K562 (cell line): ENCODE results near the gene RNU11. TPM values are rescaled to one million over a fixed set of nuclear protein-coding genes. Genes with fewer than 3 reads are reported as not detected.

ENCODE experiments used
- ASH1L ChIP-seq: fragments of 450-650 bp; IDR thresholded peaks from 2 replicates; pipeline ENCODE4 v1.6.1; 2018; ENCODE audit warnings: borderline replicate concordance, mild to moderate bottlenecking, low read depth; ENCODE audit not compliant: partially characterized antibody
- ATF1 ChIP-seq, 2 experiments: fragments of 450-650 bp in 1 of 2; IDR thresholded peaks; 2 replicates each; pipeline ENCODE4 v1.6.1; 2016; ENCODE audit warnings: missing compliant biosample characterization in 1 of 2, missing genetic modification characterization in 1 of 2
- BCOR ChIP-seq: fragments of 450-650 bp; IDR thresholded peaks from 2 replicates; pipeline ENCODE4 v1.6.1; 2016
- BHLHE40 ChIP-seq: IDR thresholded peaks from 2 replicates; pipeline ENCODE4 v1.6.1; 2011; ENCODE audit warnings: low read length, improper control_type of control experiment
- CBFA2T3 ChIP-seq: fragments of 450-650 bp; IDR thresholded peaks from 2 replicates; pipeline ENCODE4 v1.6.1; 2017
- CBX3 ChIP-seq, 2 experiments: IDR thresholded peaks; 1 replicate in 1 of 2; 2 replicates in 1 of 2; pipeline ENCODE4 v1.6.1; 2012; ENCODE audit warnings: inconsistent platforms in 2 of 2, low read length in 2 of 2, borderline replicate concordance in 1 of 2, control low read depth in 1 of 2
- CSDE1 ChIP-seq, 2 experiments: fragments of 450-650 bp; IDR thresholded peaks; 2 replicates each; pipeline ENCODE4 v1.6.1; 2016; ENCODE audit warnings: mild to moderate bottlenecking in 1 of 2
- DACH1 ChIP-seq: fragments of 450-650 bp; IDR thresholded peaks from 2 replicates; pipeline ENCODE4 v1.6.1; 2018; ENCODE audit not compliant: partially characterized antibody
- DDX20 ChIP-seq: fragments of 450-650 bp; IDR thresholded peaks from 2 replicates; pipeline ENCODE4 v1.6.1; 2016; ENCODE audit warnings: missing genetic modification characterization, low read depth, mild to moderate bottlenecking, missing compliant biosample characterization, moderate library complexity
- FOS ChIP-seq: IDR thresholded peaks from 3 replicates; pipeline ENCODE4 v1.6.1; 2011; ENCODE audit not compliant: insufficient read length; ENCODE audit errors: extremely low read depth
- HSF4 ChIP-seq: fragments of 250-450 bp; sonication (Bioruptor Pico); IDR thresholded peaks from 2 replicates; pipeline ENCODE4 v2.1.2; 2022; ENCODE audit warnings: mild to moderate bottlenecking, moderate library complexity, borderline replicate concordance
- KAT8 ChIP-seq: fragments of 450-650 bp; IDR thresholded peaks from 2 replicates; pipeline ENCODE4 v1.6.1; 2016; ENCODE audit warnings: low read depth, mild to moderate bottlenecking
- MEF2D ChIP-seq: conservative IDR thresholded peaks from 2 replicates; pipeline ENCODE4 v1.6.1; 2016; ENCODE audit warnings: low read depth, missing genetic modification characterization, missing compliant biosample characterization
- MYBL2 ChIP-seq, 2 experiments: fragments of 450-650 bp in 1 of 2; sonication (generic) in 1 of 2; formaldehyde crosslinking in 1 of 2; IDR thresholded peaks; 2 replicates each; pipeline versions ENCODE4 v1.6.1 to v1.8.1; 2017 to 2022; ENCODE audit warnings: borderline replicate concordance in 1 of 2, inconsistent platforms in 1 of 2, low read depth in 1 of 2, mild to moderate bottlenecking in 1 of 2, missing genetic modification reagents in 1 of 2, moderate library complexity in 1 of 2
- NCOA1 ChIP-seq: fragments of 450-650 bp; IDR thresholded peaks from 2 replicates; pipeline ENCODE4 v1.6.1; 2016; ENCODE audit warnings: low read depth
- SAFB ChIP-seq: fragments of 200-400 bp; formaldehyde crosslinking; IDR thresholded peaks from 2 replicates; pipeline ENCODE4 v1.6.1; 2017; ENCODE audit warnings: low read depth, low read length, borderline replicate concordance
- TEAD4 ChIP-seq, 2 experiments: sonication (generic) in 1 of 2; formaldehyde crosslinking in 1 of 2; IDR thresholded peaks; 2 replicates each; pipeline versions ENCODE4 v1.6.1 to v1.8.0; 2012 to 2022; ENCODE audit warnings: borderline replicate concordance in 1 of 2, inconsistent platforms in 1 of 2, low read length in 1 of 2, mild to moderate bottlenecking in 1 of 2, missing genetic modification reagents in 1 of 2
- ZNF134 ChIP-seq: fragments of 250-450 bp; sonication (Bioruptor Pico); conservative IDR thresholded peaks from 2 replicates; pipeline ENCODE4 v1.4.0; 2020
- ZNF212 ChIP-seq: fragments of 450-650 bp; formaldehyde crosslinking; IDR thresholded peaks from 2 replicates; pipeline ENCODE4 v1.4.0; 2020; ENCODE audit warnings: mild to moderate bottlenecking
- ZNF347 ChIP-seq: fragments of 450-650 bp; formaldehyde crosslinking; IDR thresholded peaks from 2 replicates; pipeline ENCODE4 v1.4.0; 2020; ENCODE audit warnings: low read depth, mild to moderate bottlenecking, moderate library complexity
- ZNF57 ChIP-seq: fragments of 450-650 bp; formaldehyde crosslinking; IDR thresholded peaks from 2 replicates; pipeline ENCODE4 v1.4.0; 2020; ENCODE audit warnings: mild to moderate bottlenecking, moderate library complexity
- polyA plus RNA-seq, 8 experiments: library from polyadenylated mRNA; depleted of rRNA in 4 of 8; stranded (reverse) in 5 of 8; unstranded in 3 of 8; fragments of >200 nt; fragmentation: Nextera tagmentation in 2 of 8; fragmentation: Illumina TruSeq in 1 of 8; extraction: Ambion mirVana in 2 of 8; extraction: Trizol in 1 of 8; gene quantifications; 2 replicates each; pipeline versions ENCODE4 v1.2.1 to v1.2.3, GENCODE V29; 2011 to 2014; ENCODE audit warnings: inconsistent platforms in 1 of 8, missing spikeins in 1 of 8
- total RNA-seq, 7 experiments: library from RNA; depleted of rRNA in 6 of 7; stranded (reverse); fragments of >200 nt in 6 of 7; fragmentation: Illumina TruSeq in 2 of 7; extraction: Trizol in 2 of 7; gene quantifications; 2 replicates each; pipeline versions ENCODE4 v1.2.1 to v1.2.3, GENCODE V29; 2011 to 2021; ENCODE audit warnings: low replicate concordance in 1 of 7
- TF ChIP-seq, protein P1 (sequence below): IDR thresholded peaks from 2 replicates; pipeline ENCODE4 v1.6.1; 2011; ENCODE audit not compliant: insufficient read length; ENCODE audit errors: extremely low read depth
- TF ChIP-seq, protein P2 (sequence below), 2 experiments: IDR thresholded peaks; 2 replicates each; pipeline ENCODE4 v1.6.1; 2012; ENCODE audit warnings: improper control_type of control experiment in 2 of 2, low read depth in 2 of 2, low read length in 2 of 2, borderline replicate concordance in 1 of 2
- TF ChIP-seq, protein P3 (sequence below): fragments of 450-650 bp; IDR thresholded peaks from 2 replicates; pipeline ENCODE4 v1.6.1; 2016; ENCODE audit warnings: missing biosample characterization, missing genetic modification characterization

The RNU11 gene
- total and polyA plus RNA-seq, 9 of the 15 experiments (the other 6 are each of a cell fraction or from before 2014, with no cell fraction given), result not detected

GRCh38 chr1:28648474-28649198 is at the start of gene RNU11 (continued):
- TF ChIP-seq, protein P1, sequence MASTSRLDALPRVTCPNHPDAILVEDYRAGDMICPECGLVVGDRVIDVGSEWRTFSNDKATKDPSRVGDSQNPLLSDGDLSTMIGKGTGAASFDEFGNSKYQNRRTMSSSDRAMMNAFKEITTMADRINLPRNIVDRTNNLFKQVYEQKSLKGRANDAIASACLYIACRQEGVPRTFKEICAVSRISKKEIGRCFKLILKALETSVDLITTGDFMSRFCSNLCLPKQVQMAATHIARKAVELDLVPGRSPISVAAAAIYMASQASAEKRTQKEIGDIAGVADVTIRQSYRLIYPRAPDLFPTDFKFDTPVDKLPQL, result peak; percentile 100
- peak; percentile 84 for TF ChIP-seq DDX20
- TF ChIP-seq CBFA2T3, result peak; percentile 72
- peak; percentile 65; the same call in 1 of the 2 replicates for TF ChIP-seq ZNF134 (CRISPR knock-in tag)
- TF ChIP-seq CBX3 (IDR thresholded peaks at IDR 0.05; ENCODE audit: borderline replicate concordance in 1 of 2, low read length in 2 of 2), result peak in 1 of 2 experiments; percentile 98; a peak in 2 of 3 replicates
- TF ChIP-seq TEAD4 (IDR thresholded peaks at IDR 0.05; ENCODE audit: low read length), result peak; percentile 98
- TF ChIP-seq TEAD4 (CRISPR knock-in tag; IDR thresholded peaks at IDR 0.05; ENCODE audit: borderline replicate concordance), result no peak
- peak; percentile 92 for TF ChIP-seq DACH1
- TF ChIP-seq HSF4, result no peak
- no peak for TF ChIP-seq MYBL2 (IDR thresholded peaks at IDR 0.05; ENCODE audit: low read depth)
- no peak for TF ChIP-seq MYBL2 (CRISPR knock-in tag; IDR thresholded peaks at IDR 0.05; ENCODE audit: borderline replicate concordance)
- TF ChIP-seq SAFB, result peak; percentile 88
- TF ChIP-seq MEF2D (tag), result peak; percentile 86
- peak; percentile 91 for TF ChIP-seq ASH1L
- TF ChIP-seq FOS, result no peak
- TF ChIP-seq, protein P2, sequence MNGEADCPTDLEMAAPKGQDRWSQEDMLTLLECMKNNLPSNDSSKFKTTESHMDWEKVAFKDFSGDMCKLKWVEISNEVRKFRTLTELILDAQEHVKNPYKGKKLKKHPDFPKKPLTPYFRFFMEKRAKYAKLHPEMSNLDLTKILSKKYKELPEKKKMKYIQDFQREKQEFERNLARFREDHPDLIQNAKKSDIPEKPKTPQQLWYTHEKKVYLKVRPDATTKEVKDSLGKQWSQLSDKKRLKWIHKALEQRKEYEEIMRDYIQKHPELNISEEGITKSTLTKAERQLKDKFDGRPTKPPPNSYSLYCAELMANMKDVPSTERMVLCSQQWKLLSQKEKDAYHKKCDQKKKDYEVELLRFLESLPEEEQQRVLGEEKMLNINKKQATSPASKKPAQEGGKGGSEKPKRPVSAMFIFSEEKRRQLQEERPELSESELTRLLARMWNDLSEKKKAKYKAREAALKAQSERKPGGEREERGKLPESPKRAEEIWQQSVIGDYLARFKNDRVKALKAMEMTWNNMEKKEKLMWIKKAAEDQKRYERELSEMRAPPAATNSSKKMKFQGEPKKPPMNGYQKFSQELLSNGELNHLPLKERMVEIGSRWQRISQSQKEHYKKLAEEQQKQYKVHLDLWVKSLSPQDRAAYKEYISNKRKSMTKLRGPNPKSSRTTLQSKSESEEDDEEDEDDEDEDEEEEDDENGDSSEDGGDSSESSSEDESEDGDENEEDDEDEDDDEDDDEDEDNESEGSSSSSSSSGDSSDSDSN (IDR thresholded peaks at IDR 0.05; ENCODE audit: borderline replicate concordance in 1 of 2, low read depth in 2 of 2, low read length in 2 of 2), result no peak
- TF ChIP-seq, protein P3, sequence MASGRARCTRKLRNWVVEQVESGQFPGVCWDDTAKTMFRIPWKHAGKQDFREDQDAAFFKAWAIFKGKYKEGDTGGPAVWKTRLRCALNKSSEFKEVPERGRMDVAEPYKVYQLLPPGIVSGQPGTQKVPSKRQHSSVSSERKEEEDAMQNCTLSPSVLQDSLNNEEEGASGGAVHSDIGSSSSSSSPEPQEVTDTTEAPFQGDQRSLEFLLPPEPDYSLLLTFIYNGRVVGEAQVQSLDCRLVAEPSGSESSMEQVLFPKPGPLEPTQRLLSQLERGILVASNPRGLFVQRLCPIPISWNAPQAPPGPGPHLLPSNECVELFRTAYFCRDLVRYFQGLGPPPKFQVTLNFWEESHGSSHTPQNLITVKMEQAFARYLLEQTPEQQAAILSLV (tag), result peak; percentile 91
- TF ChIP-seq BCOR, result peak; percentile 95
- peak; percentile 95 for TF ChIP-seq ZNF57
- peak; percentile 22 to 100; a peak in 2 of 4 replicates for TF ChIP-seq CSDE1 (IDR thresholded peaks at IDR 0.05)
- TF ChIP-seq BHLHE40, result peak; percentile 85
- TF ChIP-seq ZNF347 (CRISPR knock-in tag), result peak; percentile 96
- no peak for TF ChIP-seq ATF1 (CRISPR knock-in tag; IDR thresholded peaks at IDR 0.05)
- TF ChIP-seq ATF1 (tag; IDR thresholded peaks at IDR 0.05), result peak; percentile 90
- TF ChIP-seq NCOA1, result peak; percentile 89
- peak; percentile 95 for TF ChIP-seq ZNF212 (CRISPR knock-in tag)
- no peak for TF ChIP-seq KAT8
